GM03348 (cell line): Measurements from ENCODE around the gene PIGU.

Source experiments
- DNase-seq: peaks from one replicate; pipeline ENCODE4 v3.0.0; 2012; ENCODE audit warnings: low spot score

Gene PIGU

GRCh38 chr20:34557936-34558319, 119.0 kb downstream of the PIGU start:
- no peak for DNase-seq

GRCh38 chr20:34553366-34553867, 123.5 kb downstream of the PIGU start:
- no peak for DNase-seq

GRCh38 chr20:34552569-34552968, 124.3 kb downstream of the PIGU start:
- no peak for DNase-seq

GRCh38 chr20:34549929-34550305, 127.0 kb downstream of the PIGU start:
- DNase-seq = no peak

GRCh38 chr20:34549291-34549928, 127.5 kb downstream of the PIGU start:
- DNase-seq = no peak

GRCh38 chr20:34547844-34548613, 128.9 kb downstream of the PIGU start:
- no peak for DNase-seq

GRCh38 chr20:34546751-34547181, 130.1 kb downstream of the PIGU start:
- no peak for DNase-seq

- no peak for DNase-seq
Measured at GRCh38 chr20:34544109-34544796, 132.6 kb downstream of the PIGU start.

- DNase-seq = no peak
Measured at GRCh38 chr20:34543463-34544056, 133.3 kb downstream of the PIGU start.

GRCh38 chr20:34542439-34542838, 134.5 kb downstream of the PIGU start:
- no peak for DNase-seq

GRCh38 chr20:34541917-34542316, 135.0 kb downstream of the PIGU start:
- DNase-seq = no peak

- DNase-seq = no peak
Measured at GRCh38 chr20:34541264-34541901, 135.5 kb downstream of the PIGU start.

- DNase-seq = no peak
Measured at GRCh38 chr20:34540596-34541263, 136.2 kb downstream of the PIGU start.

- DNase-seq = no peak
Measured at GRCh38 chr20:34539756-34540155, 137.1 kb downstream of the PIGU start.

- DNase-seq = peak; percentile 83
Measured at GRCh38 chr20:34538671-34539123, 138.2 kb downstream of the PIGU start.

- DNase-seq = no peak
Measured at GRCh38 chr20:34537651-34538050, 139.2 kb downstream of the PIGU start.

GRCh38 chr20:34536798-34537394, 140.0 kb downstream of the PIGU start:
- no peak for DNase-seq

- DNase-seq = no peak
Measured at GRCh38 chr20:34535857-34536256, 141.0 kb downstream of the PIGU start.

GRCh38 chr20:34535301-34535840, 141.5 kb downstream of the PIGU start:
- no peak for DNase-seq

- no peak for DNase-seq
Measured at GRCh38 chr20:34534391-34535165, 142.3 kb downstream of the PIGU start.
